Renal pelvis (tissue), 4 donors: ENCODE data around the gene NDUFS8. TPM values are rescaled to one million over a fixed set of nuclear protein-coding genes. Genes with fewer than 3 reads are reported as not detected.

Experiments used
- DNase-seq: peaks from one replicate; pipeline ENCODE4 v3.0.0-alpha.2; 2013
- polyA plus RNA-seq, 3 donors: library from polyadenylated mRNA; unstranded; fragments of 120-200 nt; gene quantifications; one replicate each; pipeline ENCODE4 v1.2.1, GENCODE V29; 2013; ENCODE audit not compliant: insufficient read length in 3 of 3

Gene NDUFS8
- polyA plus RNA-seq, 3 donors = 98.1 to 119 (median 119) TPM

- no peak for DNase-seq
These were observed 13.8 kb downstream of the NDUFS8 start for GRCh38 chr11:68044145-68044813.

- DNase-seq = no peak
These were observed 14.4 kb downstream of the NDUFS8 start for GRCh38 chr11:68044898-68045351.

- no peak for DNase-seq
These were observed 17.2 kb downstream of the NDUFS8 start for GRCh38 chr11:68047437-68048290.

GRCh38 chr11:68048681-68049508 is 18.4 kb downstream of the NDUFS8 start:
- DNase-seq = no peak

GRCh38 chr11:68049509-68050370 is 19.3 kb downstream of the NDUFS8 start:
- no peak for DNase-seq

- DNase-seq = no peak
These were observed 19.9 kb downstream of the NDUFS8 start for GRCh38 chr11:68050371-68050841.

- no peak for DNase-seq
These were observed 21.0 kb downstream of the NDUFS8 start for GRCh38 chr11:68051191-68052136.

GRCh38 chr11:68052137-68052873 is 21.8 kb downstream of the NDUFS8 start:
- DNase-seq = no peak

GRCh38 chr11:68053117-68053516 is 22.6 kb downstream of the NDUFS8 start:
- DNase-seq = no peak

- no peak for DNase-seq
These were observed 23.7 kb downstream of the NDUFS8 start for GRCh38 chr11:68053981-68054812.

GRCh38 chr11:68056317-68057285 is 26.1 kb downstream of the NDUFS8 start:
- DNase-seq = no peak

- DNase-seq = no peak
These were observed 27.3 kb downstream of the NDUFS8 start for GRCh38 chr11:68057807-68058206.

GRCh38 chr11:68061508-68061907 is 31.0 kb downstream of the NDUFS8 start:
- DNase-seq = no peak

GRCh38 chr11:68064926-68065325 is 34.4 kb downstream of the NDUFS8 start:
- DNase-seq = no peak

GRCh38 chr11:68065841-68066240 is 35.4 kb downstream of the NDUFS8 start:
- DNase-seq = no peak

- no peak for DNase-seq
These were observed 36.3 kb downstream of the NDUFS8 start for GRCh38 chr11:68066742-68067141.

- DNase-seq = no peak
These were observed 37.5 kb downstream of the NDUFS8 start for GRCh38 chr11:68067991-68068390.
